ENCODE results near the gene PPP4R3A.
"Not testable (repeated sequence)": the region's sequence is repeated elsewhere in the genome, so short reads cannot be mapped to it uniquely, and the experiment has no call there.

Gene PPP4R3A

DNA sequence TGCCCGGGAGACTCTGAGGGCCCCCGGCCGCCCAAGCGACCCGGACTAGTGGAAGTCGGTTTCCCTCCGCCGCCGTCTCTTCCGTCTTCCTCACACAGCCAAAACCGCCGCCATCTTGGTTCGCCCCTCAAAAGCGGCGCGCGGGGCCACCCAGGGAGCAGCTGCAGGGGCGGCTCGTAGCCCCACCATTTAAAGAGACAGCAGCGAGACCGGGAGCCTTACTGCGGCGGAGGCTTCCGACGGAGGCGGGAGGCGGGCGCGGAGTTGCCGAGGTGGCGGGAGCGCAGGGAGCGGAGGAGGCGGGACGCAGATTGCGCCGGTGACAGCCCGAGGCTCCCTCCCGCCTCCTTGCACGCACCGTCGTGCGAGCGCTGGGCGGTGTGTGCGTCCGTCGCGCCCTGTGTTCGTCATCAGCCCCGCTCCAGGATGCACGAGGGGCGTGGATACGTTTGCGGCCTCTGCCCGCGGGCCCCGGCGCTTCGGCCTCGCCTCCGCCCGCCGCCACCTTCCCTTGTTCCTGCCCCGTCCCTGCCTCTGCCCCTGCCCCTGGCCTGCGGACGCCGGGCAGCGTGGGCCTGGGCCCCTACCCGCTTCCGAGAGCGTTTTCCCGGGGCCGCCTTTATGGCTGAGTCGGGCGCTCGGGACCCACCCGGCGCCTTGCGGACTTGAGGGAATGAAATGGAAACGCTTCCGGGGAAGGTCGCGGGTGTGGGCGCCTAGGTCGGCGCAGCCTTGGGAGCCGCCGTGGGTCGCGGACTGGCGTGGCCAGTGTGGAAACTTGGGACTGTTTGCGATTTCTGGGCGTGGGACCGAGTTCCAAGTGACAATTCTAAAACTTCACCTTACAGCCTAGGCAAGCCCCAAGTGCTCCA is at the start of gene PPP4R3A:
Gene PPP4R3A, minus strand, starts transcription at position 140 of the 872 bp plus-strand sequence. CDS start 663 bp downstream, outside the sequence.
- peak; percentile 93 for DNase-seq

DNA sequence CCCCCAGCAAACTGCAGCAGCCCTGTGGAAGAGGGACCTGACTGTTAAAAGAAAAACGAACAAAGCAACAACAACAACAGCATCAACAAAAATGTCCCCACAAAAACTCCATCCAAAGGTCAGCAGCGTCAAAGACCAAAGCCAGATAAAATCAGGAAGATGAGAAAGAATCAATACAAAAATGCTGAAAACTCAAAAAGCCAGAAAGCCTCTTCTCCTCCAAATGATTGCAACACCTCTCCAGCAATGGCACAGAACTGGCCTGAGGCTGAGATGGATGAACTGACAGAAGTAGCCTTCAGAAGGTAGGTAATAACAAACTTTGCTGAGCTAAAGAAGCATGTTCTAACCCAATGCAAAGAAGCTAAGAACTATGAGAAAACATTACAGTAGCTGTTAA is 45.4 kb upstream of the PPP4R3A start:
- no peak for DNase-seq

DNA sequence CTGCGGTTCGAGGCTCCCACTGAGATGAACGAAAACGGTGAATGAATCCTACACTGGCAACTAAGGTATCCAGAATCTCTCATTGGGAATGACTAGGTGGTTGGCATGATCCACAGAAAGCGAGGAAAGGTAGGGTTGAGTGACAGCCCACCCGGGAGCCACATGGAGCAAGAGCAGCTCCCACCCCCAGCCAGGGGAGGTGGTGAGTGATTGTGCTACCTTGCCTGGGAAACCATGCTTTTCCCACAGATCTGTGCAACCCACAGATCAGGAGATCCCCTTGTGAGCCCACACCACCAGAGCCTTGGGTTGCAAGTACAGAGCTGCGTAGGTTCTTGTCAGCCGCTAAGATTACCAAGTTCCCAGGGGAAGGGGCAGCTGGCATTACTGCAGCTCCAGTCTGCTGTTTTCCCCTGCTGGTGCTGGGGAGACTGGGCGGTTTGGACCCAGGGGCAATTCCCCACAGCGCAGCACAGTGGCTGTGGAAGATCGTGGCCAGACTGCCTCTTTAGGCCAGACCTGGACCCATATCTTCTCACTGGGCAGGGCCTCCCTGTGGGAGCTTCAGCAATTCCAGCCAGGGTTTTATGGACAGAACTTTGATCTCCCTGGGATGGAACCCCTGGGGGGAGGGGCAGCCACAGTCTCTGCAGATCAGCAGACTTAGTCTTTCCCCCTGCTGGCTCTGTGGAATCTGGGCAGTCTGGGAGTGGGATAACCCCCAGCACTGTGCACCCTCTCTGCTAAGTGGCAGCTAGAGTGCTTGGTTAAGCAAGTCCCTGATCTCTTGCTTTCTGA is 44.6 kb upstream of the PPP4R3A start:
- DNase-seq, result no peak

DNA sequence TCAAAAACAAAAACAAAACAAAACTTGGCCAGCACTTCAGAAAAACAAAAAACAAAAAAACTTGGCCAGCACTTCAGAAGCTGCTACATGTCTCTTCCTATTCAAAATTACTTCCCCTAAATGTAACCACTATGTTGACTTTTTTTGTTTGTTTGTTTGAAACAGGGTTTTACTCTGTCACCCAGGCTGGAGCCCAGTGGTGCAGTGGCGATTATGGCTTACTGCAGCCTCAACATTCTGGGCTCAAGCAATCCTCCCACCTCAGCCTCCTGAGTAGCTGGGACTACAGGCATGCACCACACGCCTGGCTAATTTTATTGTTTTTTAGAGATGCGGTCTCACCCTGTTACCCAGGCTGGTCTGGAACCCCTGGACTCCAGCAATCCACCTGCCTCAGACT is 38.0 kb upstream of the PPP4R3A start:
- DNase-seq, result no peak

GRCh38 chr14:91545946-91546716 is 36.0 kb upstream of the PPP4R3A start:
- no peak for DNase-seq

DNA sequence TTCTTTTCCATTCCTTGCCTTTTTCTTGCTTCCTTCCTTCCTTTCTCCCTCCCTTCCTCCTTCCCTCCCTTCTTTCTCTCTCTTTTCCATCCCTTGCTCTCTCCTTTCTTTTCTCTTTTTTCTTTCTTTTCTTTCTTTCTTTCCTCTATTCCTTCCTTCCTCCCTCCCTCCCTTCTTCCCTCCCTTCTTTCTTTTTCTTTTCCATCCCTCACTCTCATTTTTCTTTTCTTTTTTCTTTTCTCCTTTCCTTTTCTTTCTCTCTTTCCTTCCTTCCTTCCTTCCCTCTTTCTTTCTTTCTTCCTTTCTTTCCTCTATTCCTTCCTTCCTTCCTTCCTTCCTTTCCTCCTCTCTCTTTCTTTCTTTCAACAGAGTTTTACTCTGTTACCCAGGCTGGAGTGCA is 35.1 kb upstream of the PPP4R3A start:
- no peak for DNase-seq

GRCh38 chr14:91536327-91536726 is 26.2 kb upstream of the PPP4R3A start:
- no peak for DNase-seq

GRCh38 chr14:91534059-91534458 is 23.9 kb upstream of the PPP4R3A start:
- not testable (repeated sequence) for DNase-seq

- no peak for DNase-seq
Measured at GRCh38 chr14:91533623-91534022, 23.5 kb upstream of the PPP4R3A start.

DNA sequence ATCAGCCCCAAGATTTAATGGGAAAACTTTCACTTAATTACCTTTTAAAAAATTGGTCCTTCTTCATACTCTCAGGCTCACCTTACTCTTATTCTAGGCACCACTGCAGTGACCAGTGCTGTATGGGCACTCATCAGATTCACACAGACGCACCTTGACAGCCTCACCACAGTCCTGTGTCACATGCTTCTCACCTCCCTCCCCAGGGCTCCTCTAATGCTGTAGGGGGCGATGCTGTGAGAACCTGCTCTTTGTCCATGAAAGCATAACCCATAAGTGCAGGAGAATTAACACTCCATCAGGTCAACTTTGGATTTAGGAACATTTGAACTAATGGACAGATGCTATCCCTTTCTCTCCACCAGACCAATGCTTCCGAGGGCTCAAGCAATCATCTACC is 13.9 kb upstream of the PPP4R3A start:
- DNase-seq, result no peak

GRCh38 chr14:91521061-91521640 is 11.0 kb upstream of the PPP4R3A start:
- DNase-seq, result peak; percentile 62

- no peak for DNase-seq
Measured at GRCh38 chr14:91520138-91520537, 10.0 kb upstream of the PPP4R3A start.

DNA sequence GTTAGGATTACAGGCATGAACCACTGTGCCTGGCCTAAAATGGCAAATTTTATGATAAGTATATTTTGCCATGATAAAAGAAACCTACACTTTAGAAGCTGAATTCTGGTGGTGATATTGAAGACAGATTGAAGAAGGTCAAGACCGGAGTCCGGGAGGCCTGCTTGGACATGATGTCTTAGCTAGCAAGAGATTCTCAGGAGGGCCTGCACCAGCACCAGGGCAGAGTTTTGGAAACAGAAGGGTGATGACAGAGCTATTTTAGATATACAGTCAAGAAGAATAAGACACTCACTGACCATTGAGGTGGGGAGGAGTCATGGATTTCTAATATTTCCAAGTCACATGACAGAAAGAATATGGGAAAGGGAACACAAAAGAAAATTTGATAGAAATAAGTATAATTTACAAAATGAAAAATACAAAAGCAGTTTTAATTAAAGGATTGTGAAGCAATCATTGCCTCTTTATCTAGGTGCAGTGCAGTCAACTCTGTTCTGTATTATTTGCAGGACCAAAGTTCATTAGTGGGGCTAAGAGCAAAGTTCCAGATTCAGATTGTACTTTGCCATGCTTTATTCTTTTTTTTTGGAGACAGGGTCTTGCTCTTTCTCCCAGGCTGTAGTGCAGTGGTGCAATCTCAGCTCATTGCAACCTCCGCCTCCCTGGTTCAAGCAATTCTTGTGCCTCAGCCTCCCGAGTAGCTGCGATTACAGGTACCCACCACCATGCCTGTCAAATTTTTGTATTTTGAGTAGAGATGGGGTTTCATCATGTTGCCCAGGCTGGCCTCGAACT is 9.3 kb upstream of the PPP4R3A start:
- no peak for DNase-seq

- no peak for DNase-seq
Measured at GRCh38 chr14:91516663-91517388, 6.7 kb upstream of the PPP4R3A start.

- DNase-seq, result no peak
Measured at GRCh38 chr14:91515979-91516378, 5.9 kb upstream of the PPP4R3A start.

GRCh38 chr14:91511043-91511383 is 903 bp upstream of the PPP4R3A start:
- DNase-seq, result no peak

GRCh38 chr14:91509878-91510170 is 286 bp downstream of the PPP4R3A start:
- DNase-seq, result no peak

DNA sequence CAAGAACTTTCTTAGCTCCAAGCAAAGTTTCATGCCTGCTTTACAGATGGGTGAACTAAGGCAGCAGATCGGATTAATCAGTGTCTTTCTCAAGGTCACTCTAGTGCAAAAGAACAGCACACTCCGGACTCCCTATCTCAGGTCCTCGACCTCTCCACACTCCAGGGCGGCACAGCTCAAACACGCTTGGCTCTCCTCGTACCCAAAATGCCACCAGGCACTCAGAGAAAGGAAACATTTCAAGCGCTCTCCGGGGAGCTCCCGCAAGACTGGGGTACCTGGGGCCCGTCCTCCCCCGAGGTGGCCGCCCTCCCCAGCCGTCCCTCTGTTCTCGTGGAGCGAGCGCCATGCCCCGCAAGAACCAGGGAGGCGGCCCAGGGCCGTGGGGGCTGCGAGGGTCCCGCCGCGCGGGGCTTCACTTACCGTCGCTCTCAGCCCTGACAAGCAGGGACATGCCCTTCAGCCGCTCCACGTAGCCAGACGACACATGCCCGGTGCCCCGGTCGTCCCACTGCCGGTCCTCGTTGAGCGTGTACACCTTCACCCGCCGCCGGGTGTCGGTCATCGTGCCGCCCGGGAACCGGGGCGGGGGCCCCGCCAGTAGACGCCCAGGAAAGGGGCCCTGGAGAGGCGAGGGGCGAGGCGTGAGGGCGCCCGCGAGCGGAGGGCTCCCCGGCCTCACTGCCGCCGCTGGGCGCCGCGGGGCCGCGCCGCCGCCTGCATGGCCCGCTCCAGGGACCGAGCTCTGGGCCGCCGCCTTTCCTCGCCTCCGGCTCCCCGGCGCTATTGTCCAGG is 830 bp downstream of the PPP4R3A start:
- peak; percentile 30 for DNase-seq

GRCh38 chr14:91508105-91508504 is 2.0 kb downstream of the PPP4R3A start:
- no peak for DNase-seq

DNA sequence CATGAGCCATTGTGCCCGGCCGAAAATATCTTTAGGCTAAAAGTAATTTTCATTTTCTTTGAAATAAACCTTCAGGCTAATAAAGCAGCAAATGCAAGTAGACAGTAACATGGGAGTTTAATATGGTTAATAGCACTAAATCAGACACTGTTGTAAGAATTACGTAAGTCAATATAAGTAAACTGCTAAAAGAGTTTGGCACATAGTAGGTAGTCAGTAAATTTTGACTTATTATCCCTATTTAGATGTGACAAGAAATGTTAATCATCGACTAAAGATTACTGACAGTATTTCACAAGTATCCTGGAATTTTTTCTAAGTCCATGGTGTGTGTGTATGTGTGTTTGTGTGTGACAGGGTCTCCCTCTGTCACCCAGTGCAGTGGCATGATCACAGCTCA is 3.9 kb downstream of the PPP4R3A start:
- DNase-seq, result no peak

GRCh38 chr14:91503000-91503504 is 7.1 kb downstream of the PPP4R3A start:
- DNase-seq, result no peak

All from CD4-positive, alpha-beta T cell treated with Interferon gamma for 1 hour (primary cell).